Activated CD8-positive, alpha-beta T cell treated with anti-CD3 and anti-CD28 coated beads, Interleukin-2, amount 10 ng/mL, durations not matched to agents 7 days and 5 days (primary cell): Measurements from ENCODE around the gene NEK8. TPM values are rescaled to one million over a fixed set of nuclear protein-coding genes. Genes with fewer than 3 reads are reported as not detected.

ENCODE experiments used
- ATAC-seq: fragments of 150-1000 bp; cut with Tn5 transposase; one replicate; pipeline ENCODE4 v1.10.0; 2021; ENCODE audit warnings: moderate library complexity
- CTCF ChIA-PET: fragments of 350-600 bp; sonication (Branson Sonifier 250); formaldehyde crosslinking; loops from one replicate; lab custom pipeline; 2021; ENCODE audit warnings: antibody characterized with exemption; lab: Charles Lee
- POLR2A ChIA-PET: fragments of 350-600 bp; sonication (Branson Sonifier 250); formaldehyde crosslinking; loops from one replicate; lab custom pipeline; 2021; ENCODE audit warnings: antibody characterized with exemption; lab: Charles Lee
- DNase-seq: peaks from one replicate; pipeline ENCODE4 v3.0.0-alpha.2; 2020
- H3K27ac Mint-ChIP-seq: one replicate; pipeline ENCODE4 v1.8.0; 2021; ENCODE audit warnings: mild to moderate bottlenecking, mixed read lengths
- H3K27me3 Mint-ChIP-seq: one replicate; pipeline ENCODE4 v1.8.0; 2021; ENCODE audit warnings: low read depth, mixed read lengths
- H3K36me3 Mint-ChIP-seq: one replicate; pipeline ENCODE4 v1.8.0; 2021; ENCODE audit warnings: low read depth, mixed read lengths
- H3K4me1 Mint-ChIP-seq: one replicate; pipeline ENCODE4 v1.8.0; 2021; ENCODE audit warnings: low read depth, mixed read lengths
- H3K4me3 Mint-ChIP-seq: one replicate; pipeline ENCODE4 v1.8.0; 2021; ENCODE audit warnings: mild to moderate bottlenecking, mixed read lengths
- H3K9me3 Mint-ChIP-seq: one replicate; pipeline ENCODE4 v1.8.0; 2022; ENCODE audit warnings: mixed read lengths; ENCODE audit not compliant: insufficient read depth
- total RNA-seq, 2 experiments: library from RNA; stranded (reverse); gene quantifications; one replicate each; pipeline ENCODE4 v1.2.3, GENCODE V29; 2021

The NEK8 gene
- total RNA-seq = 1 to 10 TPM; 4.8 to 5.0 TPM

- no peaks in the 10 kb centered on the region for H3K27me3 Mint-ChIP-seq
- ChIA-PET POLR2A (interaction anchor here (0.6 to 7.3 kb wide), 15 partner anchors 9 to 387 kb away, joined by 3 to 212 read pairs (median 8); partner anchors contain the start of genes BLTP2, DHRS13, FAM222B and FLOT2), CTCF (interaction anchor here (0.7 to 8.3 kb wide), 28 partner anchors 9 to 388 kb away, joined by 3 to 736 read pairs (median 16); partner anchors contain the start of genes BLTP2, DHRS13, FAM222B and FLOT2)
- peak; percentile 48 for ATAC-seq
- peak within 1 kb of the TSS; percentile 99 for H3K27ac Mint-ChIP-seq
- peaks cover 51% of the 10 kb centered on the region for H3K4me1 Mint-ChIP-seq
- H3K36me3 Mint-ChIP-seq = peaks cover 23% of the 10 kb centered on the region
- DNase-seq = peak; percentile 98
- H3K4me3 Mint-ChIP-seq = peak within 1 kb of the TSS; percentile 94
- H3K9me3 Mint-ChIP-seq = no peaks in the 10 kb centered on the region
These were observed at the start of gene NEK8 for GRCh38 chr17:28728364-28729200. Gene NEK8 (plus strand): TSS chr17:28728788. CDS start chr17:28728814, 26 bp downstream.

DNA sequence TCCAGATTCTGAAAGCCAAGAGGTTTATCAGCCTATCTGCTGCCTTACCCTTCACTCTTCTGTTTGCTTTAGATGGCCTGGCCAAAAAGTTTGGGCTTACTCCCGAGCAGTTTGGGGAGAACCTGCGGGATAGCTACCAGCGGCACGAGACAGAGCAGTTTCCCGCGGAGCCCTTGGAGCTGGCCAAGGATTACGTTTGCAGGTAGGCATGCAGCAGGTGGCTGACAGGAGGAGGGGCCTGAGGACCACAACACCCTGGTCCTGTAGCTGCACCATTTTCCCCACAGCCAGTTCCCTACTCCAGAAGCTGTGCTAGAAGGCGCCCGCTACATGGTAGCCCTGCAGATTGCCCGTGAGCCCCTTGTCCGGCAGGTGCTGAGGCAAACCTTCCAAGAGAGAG, 45.9 kb upstream of the NEK8 start:
- Mint-ChIP-seq H3K4me3 (no peak overlapping the region), H3K27ac (no peak overlapping the region), H3K36me3 (peaks cover 66% of the 10 kb centered on the region), H3K9me3 (no peaks in the 10 kb centered on the region), H3K4me1 (no peaks in the 10 kb centered on the region), H3K27me3 (no peaks in the 10 kb centered on the region)
- DNase-seq = no peak
- ATAC-seq = no peak
- POLR2A ChIA-PET = interaction anchor here (1.1 kb wide), 1 partner anchor 9 kb away, joined by 3 read pairs; no protein-coding TSS in a partner anchor
- CTCF ChIA-PET = interaction anchor here (0.7 to 1.5 kb wide), 3 partner anchors 14 to 70 kb away, joined by 3 read pairs; no protein-coding TSS in a partner anchor

DNA sequence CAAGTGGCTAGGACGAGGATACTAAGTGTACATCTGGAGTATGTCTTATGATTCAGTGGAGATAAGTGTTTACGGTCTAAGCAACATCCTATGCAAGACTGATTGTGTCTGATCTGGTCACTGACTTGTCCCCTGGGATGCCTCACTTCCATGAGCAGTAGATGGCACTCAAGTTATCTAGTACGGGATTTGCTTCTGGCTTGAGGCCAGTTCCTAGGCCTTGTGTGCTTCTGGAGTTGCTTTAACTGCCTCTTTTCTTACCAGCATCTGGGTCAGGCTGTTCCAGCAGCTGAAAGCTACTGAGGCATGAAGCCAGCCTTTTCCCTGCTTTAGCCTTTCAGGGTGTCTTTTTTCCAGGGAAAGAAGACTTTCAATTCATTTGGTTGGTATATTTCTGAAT, 43.6 kb upstream of the NEK8 start:
- H3K4me1 Mint-ChIP-seq = no peaks in the 10 kb centered on the region
- H3K27ac Mint-ChIP-seq = no peak overlapping the region
- DNase-seq (no peak), ATAC-seq (no peak)
- H3K36me3 Mint-ChIP-seq = peaks cover 72% of the 10 kb centered on the region
- no peak overlapping the region for H3K4me3 Mint-ChIP-seq
- ChIA-PET CTCF (no interaction called here), POLR2A (interaction anchor here (0.7 kb wide), 1 partner anchor 35 kb away, joined by 3 read pairs; no protein-coding TSS in a partner anchor)
- no peaks in the 10 kb centered on the region for H3K27me3 Mint-ChIP-seq
- H3K9me3 Mint-ChIP-seq = no peaks in the 10 kb centered on the region

DNA sequence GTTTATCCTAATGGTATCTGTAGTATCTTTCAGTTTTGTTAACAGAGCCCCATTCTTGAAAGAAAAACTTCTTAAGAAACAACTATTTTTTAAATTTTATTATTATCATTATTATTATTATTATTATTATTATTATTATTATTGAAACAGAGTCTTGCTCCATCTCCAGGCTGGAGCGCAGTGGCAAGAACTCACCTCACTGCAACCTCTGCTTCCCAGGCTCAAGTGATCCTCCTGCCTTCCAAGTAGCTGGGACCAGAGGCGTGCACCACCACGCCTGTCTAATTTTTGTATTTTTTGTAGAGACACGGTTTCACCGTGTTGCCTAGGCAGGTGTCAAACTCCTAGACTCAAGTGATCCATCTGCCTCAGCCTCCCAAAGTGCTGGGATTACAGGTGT, 43.2 kb upstream of the NEK8 start:
- peaks cover 75% of the 10 kb centered on the region for H3K36me3 Mint-ChIP-seq
- H3K4me1 Mint-ChIP-seq = no peaks in the 10 kb centered on the region
- ChIA-PET CTCF (no interaction called here), POLR2A (no interaction called here)
- no peak overlapping the region for H3K27ac Mint-ChIP-seq
- H3K27me3 Mint-ChIP-seq = no peaks in the 10 kb centered on the region
- H3K9me3 Mint-ChIP-seq = no peaks in the 10 kb centered on the region
- DNase-seq (no peak), ATAC-seq (no peak)
- no peak overlapping the region for H3K4me3 Mint-ChIP-seq

GRCh38 chr17:28686296-28686695, 42.3 kb upstream of the NEK8 start:
- Mint-ChIP-seq H3K36me3 (peaks cover 75% of the 10 kb centered on the region), H3K4me1 (no peaks in the 10 kb centered on the region), H3K27ac (peak overlapping the region; percentile 6), H3K4me3 (no peak overlapping the region), H3K9me3 (no peaks in the 10 kb centered on the region), H3K27me3 (no peaks in the 10 kb centered on the region)
- POLR2A ChIA-PET = no interaction called here
- CTCF ChIA-PET = interaction anchor here (1.0 kb wide), 1 partner anchor 39 kb away, joined by 3 read pairs; no protein-coding TSS in a partner anchor
- ATAC-seq = no peak
- DNase-seq = no peak

DNA sequence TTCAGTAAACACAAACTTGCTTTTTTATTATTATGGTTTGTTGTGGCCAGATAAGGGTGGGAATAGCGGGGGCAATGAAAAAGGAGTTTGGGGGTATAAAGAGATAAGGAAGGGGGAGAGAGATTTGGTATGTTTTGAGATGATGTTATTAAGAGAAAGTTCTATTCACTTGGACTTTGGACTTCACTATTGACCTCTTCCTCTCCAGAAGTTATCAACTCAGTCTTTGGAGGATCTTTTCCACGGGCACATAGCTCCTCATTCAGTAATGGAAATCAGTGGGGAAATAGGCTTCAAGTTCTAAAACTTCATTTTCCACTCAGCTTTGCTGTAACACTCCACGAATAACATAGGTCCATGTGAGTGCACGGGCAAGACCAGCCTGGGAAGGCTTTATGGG, 40.1 kb upstream of the NEK8 start:
- no peaks in the 10 kb centered on the region for H3K27me3 Mint-ChIP-seq
- DNase-seq (no peak), ATAC-seq (no peak)
- H3K4me1 Mint-ChIP-seq = no peaks in the 10 kb centered on the region
- POLR2A ChIA-PET = interaction anchor here (1.4 kb wide), 1 partner anchor 23 kb away, joined by 3 read pairs; the partner anchor contains the start of gene PROCA1
- no peaks in the 10 kb centered on the region for H3K9me3 Mint-ChIP-seq
- CTCF ChIA-PET = interaction anchor here (1.5 kb wide), 1 partner anchor 42 kb away, joined by 3 read pairs; no protein-coding TSS in a partner anchor
- no peak overlapping the region for H3K27ac Mint-ChIP-seq
- no peak overlapping the region for H3K4me3 Mint-ChIP-seq
- H3K36me3 Mint-ChIP-seq = peaks cover 67% of the 10 kb centered on the region

DNA sequence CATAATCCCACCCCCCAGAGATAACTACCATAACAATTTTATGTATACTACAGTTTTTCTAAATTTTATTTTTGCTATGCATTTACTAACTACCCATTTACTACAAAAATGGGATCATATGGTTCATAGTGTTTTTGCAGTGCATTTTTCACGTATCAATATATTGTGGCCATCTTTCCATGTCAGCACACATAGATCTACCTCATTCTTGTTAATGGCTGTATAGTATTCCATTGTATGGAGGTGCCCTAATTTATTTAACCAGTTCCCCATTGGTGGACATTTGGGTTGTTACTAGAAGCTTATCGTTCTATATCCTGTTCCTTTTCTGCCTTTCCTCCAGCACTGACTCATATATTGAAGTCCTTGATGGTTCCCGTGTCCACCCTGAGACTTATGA, 39.6 kb upstream of the NEK8 start:
- H3K4me3 Mint-ChIP-seq = no peak overlapping the region
- H3K4me1 Mint-ChIP-seq = no peaks in the 10 kb centered on the region
- CTCF ChIA-PET = interaction anchor here (1.1 to 1.5 kb wide), 2 partner anchors 42 to 45 kb away, joined by 3 read pairs; no protein-coding TSS in a partner anchor
- no peak for DNase-seq
- H3K27ac Mint-ChIP-seq = no peak overlapping the region
- peaks cover 69% of the 10 kb centered on the region for H3K36me3 Mint-ChIP-seq
- no peaks in the 10 kb centered on the region for H3K9me3 Mint-ChIP-seq
- no peak for ATAC-seq
- no peaks in the 10 kb centered on the region for H3K27me3 Mint-ChIP-seq
- POLR2A ChIA-PET = no interaction called here

DNA sequence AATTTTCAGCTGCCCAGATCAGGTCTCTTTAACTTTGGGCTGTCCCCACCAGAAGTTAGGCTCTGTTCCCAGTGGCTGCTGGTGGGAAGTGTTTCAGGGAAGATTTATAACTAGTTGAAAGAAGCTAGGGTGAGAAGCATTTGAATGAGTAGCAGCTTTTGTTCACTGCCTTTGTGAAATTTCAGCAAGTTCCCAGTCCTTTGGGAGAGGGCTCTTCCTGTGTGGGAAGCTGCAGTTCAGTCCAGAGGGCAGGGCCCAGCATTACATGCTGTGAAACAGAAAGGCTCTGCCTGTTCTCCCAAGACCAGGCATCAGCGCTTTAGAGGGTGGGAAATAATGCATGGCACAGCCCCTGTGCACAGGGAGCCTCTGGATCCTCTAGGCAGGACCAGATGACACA, 34.7 kb upstream of the NEK8 start:
- H3K27me3 Mint-ChIP-seq = no peaks in the 10 kb centered on the region
- ChIA-PET POLR2A (interaction anchor here (0.6 to 1.5 kb wide), 3 partner anchors 18 to 287 kb away, joined by 3 read pairs; no protein-coding TSS in a partner anchor), CTCF (interaction anchor here (1.3 kb wide), 1 partner anchor 47 kb away, joined by 3 read pairs; no protein-coding TSS in a partner anchor)
- H3K4me1 Mint-ChIP-seq = no peaks in the 10 kb centered on the region
- H3K4me3 Mint-ChIP-seq = no peak overlapping the region
- DNase-seq (no peak), ATAC-seq (no peak)
- H3K27ac Mint-ChIP-seq = no peak overlapping the region
- H3K36me3 Mint-ChIP-seq = peaks cover 69% of the 10 kb centered on the region
- H3K9me3 Mint-ChIP-seq = no peaks in the 10 kb centered on the region

GRCh38 chr17:28698253-28698941, 30.2 kb upstream of the NEK8 start:
- no peak for ATAC-seq
- H3K27ac Mint-ChIP-seq = no peak overlapping the region
- no peaks in the 10 kb centered on the region for H3K27me3 Mint-ChIP-seq
- H3K4me1 Mint-ChIP-seq = no peaks in the 10 kb centered on the region
- no peak overlapping the region for H3K4me3 Mint-ChIP-seq
- peaks cover 76% of the 10 kb centered on the region for H3K36me3 Mint-ChIP-seq
- POLR2A ChIA-PET = interaction anchor here (0.9 kb wide), 1 partner anchor 13 kb away, joined by 4 read pairs; the partner anchor contains the start of gene PROCA1
- DNase-seq = no peak
- CTCF ChIA-PET = interaction anchor here (1.2 kb wide), 1 partner anchor 54 kb away, joined by 3 read pairs; no protein-coding TSS in a partner anchor
- H3K9me3 Mint-ChIP-seq = no peaks in the 10 kb centered on the region

DNA sequence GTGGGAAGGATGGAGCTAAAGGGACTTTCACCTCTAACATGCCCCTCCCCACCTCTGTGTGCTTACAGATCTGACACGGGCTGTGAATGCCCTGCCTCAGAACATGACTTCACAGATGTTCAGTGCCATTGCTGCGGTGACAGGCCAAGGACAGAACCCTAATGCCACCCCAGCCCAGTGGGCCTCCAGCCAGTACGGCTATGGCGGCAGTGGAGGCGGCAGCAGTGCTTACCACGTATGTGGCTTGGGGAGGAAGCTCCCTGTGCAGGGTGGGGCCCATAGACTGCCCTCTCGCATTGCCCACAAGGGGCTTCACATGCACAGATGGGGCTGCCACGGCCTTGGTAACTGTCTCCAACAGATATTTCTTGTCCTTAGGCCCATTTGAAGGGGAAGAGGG, 28.3 kb upstream of the NEK8 start:
- DNase-seq (no peak), ATAC-seq (no peak)
- Mint-ChIP-seq H3K9me3 (no peaks in the 10 kb centered on the region), H3K4me3 (no peak overlapping the region), H3K36me3 (peaks cover 71% of the 10 kb centered on the region), H3K27me3 (no peaks in the 10 kb centered on the region), H3K27ac (no peak overlapping the region), H3K4me1 (no peaks in the 10 kb centered on the region)
- ChIA-PET CTCF (no interaction called here), POLR2A (no interaction called here)

DNA sequence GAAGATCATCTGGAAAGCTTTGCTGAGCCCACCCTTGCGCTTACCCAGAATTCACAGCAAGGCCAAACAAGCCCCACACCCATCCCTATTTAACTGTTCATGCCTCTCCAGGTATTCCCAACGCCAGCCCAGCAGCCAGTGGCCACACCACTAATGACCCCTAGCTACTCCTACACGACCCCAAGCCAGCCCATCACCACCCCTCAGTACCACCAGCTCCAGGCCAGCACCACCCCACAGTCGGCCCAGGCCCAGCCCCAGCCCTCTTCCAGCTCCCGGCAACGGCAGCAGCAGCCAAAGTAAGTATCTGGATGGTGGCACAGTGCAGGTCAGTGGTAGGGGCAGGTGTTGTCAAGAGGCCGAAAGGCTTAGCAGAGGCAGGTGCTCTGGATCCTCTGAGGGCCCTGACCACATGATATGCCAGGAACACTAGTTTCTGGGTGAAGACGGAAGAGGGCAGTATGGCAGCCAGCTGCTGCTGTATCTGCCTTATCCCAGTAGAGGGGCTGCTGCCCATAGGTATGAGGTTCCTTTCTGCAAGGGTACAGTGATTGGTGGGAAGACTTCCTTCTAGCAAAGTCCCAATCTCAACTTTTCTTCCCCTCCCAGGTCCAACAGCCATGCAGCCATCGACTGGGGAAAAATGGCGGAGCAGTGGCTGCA, 27.6 kb upstream of the NEK8 start:
- H3K27ac Mint-ChIP-seq = no peak overlapping the region
- POLR2A ChIA-PET = interaction anchor here (2.1 kb wide), 1 partner anchor 10 kb away, joined by 15 read pairs; the partner anchor contains the start of gene PROCA1

More for the DNA sequence above, 27.6 kb upstream of the NEK8 start:
- no peak overlapping the region for H3K4me3 Mint-ChIP-seq
- no peak for ATAC-seq
- CTCF ChIA-PET = no interaction called here
- H3K36me3 Mint-ChIP-seq = peaks cover 66% of the 10 kb centered on the region
- no peak for DNase-seq
- H3K9me3 Mint-ChIP-seq = no peaks in the 10 kb centered on the region
- H3K4me1 Mint-ChIP-seq = no peaks in the 10 kb centered on the region
- no peaks in the 10 kb centered on the region for H3K27me3 Mint-ChIP-seq
